Mesothelial cell of epicardium (in vitro differentiated cells): ENCODE measurements around the gene IMPA2. TPM values are rescaled to one million over a fixed set of nuclear protein-coding genes. Genes with fewer than 3 reads are reported as not detected.
"Not testable (repeated sequence)": the region's sequence is repeated elsewhere in the genome, so short reads cannot be mapped to it uniquely, and the experiment has no call there.

Experiments
- DNase-seq, 2 experiments: peaks; one replicate each; pipeline ENCODE4 v3.0.0; 2021; ENCODE audit warnings: low spot score in 2 of 2; ENCODE audit not compliant: unreplicated experiment in 2 of 2
- H3K27ac Mint-ChIP-seq: 2 replicates; pipeline ENCODE4 v1.8.0; 2021; ENCODE audit warnings: mixed read lengths
- H3K27me3 Mint-ChIP-seq: 2 replicates; pipeline ENCODE4 v1.8.0; 2021; ENCODE audit warnings: low read depth, mixed read lengths
- H3K36me3 Mint-ChIP-seq: 2 replicates; pipeline ENCODE4 v1.8.0; 2021; ENCODE audit warnings: mixed read lengths
- H3K4me1 Mint-ChIP-seq: 2 replicates; pipeline ENCODE4 v1.8.0; 2021; ENCODE audit warnings: mixed read lengths
- H3K4me3 Mint-ChIP-seq: 2 replicates; pipeline ENCODE4 v1.8.0; 2021; ENCODE audit warnings: mild to moderate bottlenecking, moderate library complexity, mixed read lengths
- H3K9me3 Mint-ChIP-seq: 2 replicates; pipeline ENCODE4 v1.8.0; 2021; ENCODE audit warnings: mixed read lengths
- CTCF ChIP-seq: fragments of 200-600 bp; sonication (generic); IDR thresholded peaks from one replicate; pipeline ENCODE4 v1.5.0; 2021; ENCODE audit warnings: antibody characterized with exemption; ENCODE audit not compliant: unreplicated experiment
- total RNA-seq: library from RNA; stranded (reverse); gene quantifications from 3 replicates; pipeline ENCODE4 v1.2.1, GENCODE V29; 2021

The IMPA2 gene
- total RNA-seq, 1 donor from 2014 or later, result 30.6 TPM

- TF ChIP-seq CTCF, result no peak
- peaks cover 12% of the 10 kb centered on the region for H3K4me1 Mint-ChIP-seq
- no peak overlapping the region for H3K4me3 Mint-ChIP-seq
- H3K27me3 Mint-ChIP-seq, result no peaks in the 10 kb centered on the region
- no peak for DNase-seq
- H3K9me3 Mint-ChIP-seq, result peaks cover 15% of the 10 kb centered on the region
- peaks cover 1% of the 10 kb centered on the region for H3K36me3 Mint-ChIP-seq
- no peak overlapping the region for H3K27ac Mint-ChIP-seq
Measured at GRCh38 chr18:11957636-11958035, 23.7 kb upstream of the IMPA2 start.

DNA sequence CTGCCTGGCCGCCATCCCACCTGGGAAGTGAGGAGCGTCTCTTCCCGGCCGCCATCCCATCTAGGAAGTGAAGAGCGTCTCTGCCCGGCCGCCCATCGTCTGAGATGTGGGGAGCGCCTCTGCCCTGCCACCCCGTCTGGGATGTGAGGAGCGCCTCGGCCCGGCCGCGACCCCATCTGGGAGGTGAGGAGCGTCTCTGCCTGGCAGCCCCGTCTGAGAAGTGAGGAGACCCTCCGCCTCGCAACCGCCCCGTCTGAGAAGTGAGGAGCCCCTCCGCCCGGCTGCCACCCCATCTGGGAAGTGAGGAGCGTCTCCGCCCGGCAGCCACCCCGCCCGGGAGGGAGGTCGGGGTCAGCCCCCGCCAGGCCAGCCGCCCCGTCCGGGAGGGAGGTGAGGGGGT is 21.7 kb upstream of the IMPA2 start:
- H3K27me3 Mint-ChIP-seq, H3K4me3 Mint-ChIP-seq, H3K36me3 Mint-ChIP-seq, H3K27ac Mint-ChIP-seq, DNase-seq: not testable (repeated sequence)
- H3K4me1 Mint-ChIP-seq, result peaks cover 16% of the 10 kb centered on the region
- peaks cover 15% of the 10 kb centered on the region for H3K9me3 Mint-ChIP-seq

DNA sequence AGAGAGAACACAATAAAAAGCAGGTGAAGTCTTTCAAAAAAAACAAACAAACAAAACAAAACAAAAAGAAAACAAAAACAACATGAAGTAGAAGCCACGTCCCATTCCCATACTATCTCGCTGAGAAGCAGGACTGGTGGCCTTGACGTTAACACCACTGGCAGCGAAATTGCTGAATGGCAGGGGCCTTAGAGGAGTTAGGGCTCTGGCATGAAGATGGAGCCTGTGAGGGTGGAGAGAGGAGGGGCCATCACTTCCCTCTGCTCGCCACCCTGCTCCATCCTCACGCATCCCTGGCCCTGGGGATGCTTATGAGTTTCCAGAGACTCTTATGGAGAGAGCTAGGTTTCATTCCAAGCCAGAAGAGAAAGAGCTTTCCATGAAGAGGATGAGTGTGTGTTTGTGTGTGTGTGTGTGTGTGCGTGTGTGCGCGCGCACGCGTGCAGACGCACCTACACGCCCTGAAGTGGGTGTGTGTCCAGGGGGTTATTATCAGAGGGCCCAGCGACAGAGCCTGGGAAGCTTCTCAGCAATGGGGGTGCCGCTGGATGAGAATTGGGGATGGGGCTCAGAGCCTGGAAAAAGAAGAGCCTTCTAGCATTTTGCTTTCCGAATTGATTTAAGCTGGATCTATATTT is 20.4 kb upstream of the IMPA2 start:
- Mint-ChIP-seq H3K36me3 (peaks cover 1% of the 10 kb centered on the region), H3K27ac (no peak overlapping the region), H3K9me3 (peaks cover 15% of the 10 kb centered on the region), H3K27me3 (no peaks in the 10 kb centered on the region), H3K4me1 (peaks cover 7% of the 10 kb centered on the region), H3K4me3 (no peak overlapping the region)
- TF ChIP-seq CTCF, result no peak
- DNase-seq, result no peak

DNA sequence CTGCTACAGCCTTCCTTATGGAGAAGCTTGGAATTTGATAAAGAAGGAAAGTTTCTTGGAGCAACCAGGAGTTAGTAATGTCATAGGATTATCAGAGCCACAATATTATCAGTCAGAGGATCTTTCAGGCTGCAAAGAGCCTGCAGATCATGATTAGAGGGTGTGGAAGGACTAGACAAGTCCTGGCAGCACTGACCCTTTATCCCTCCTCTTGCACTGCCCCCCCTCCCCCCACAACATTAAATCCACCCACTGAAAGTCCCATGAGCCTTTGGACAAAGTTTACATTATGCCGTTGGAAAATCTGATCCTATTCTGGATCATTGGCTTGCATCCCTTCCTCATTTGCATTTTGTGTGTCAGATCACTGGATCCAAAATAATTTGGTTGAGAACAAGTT is 18.7 kb upstream of the IMPA2 start:
- H3K4me3 Mint-ChIP-seq, result no peak overlapping the region

DNA sequence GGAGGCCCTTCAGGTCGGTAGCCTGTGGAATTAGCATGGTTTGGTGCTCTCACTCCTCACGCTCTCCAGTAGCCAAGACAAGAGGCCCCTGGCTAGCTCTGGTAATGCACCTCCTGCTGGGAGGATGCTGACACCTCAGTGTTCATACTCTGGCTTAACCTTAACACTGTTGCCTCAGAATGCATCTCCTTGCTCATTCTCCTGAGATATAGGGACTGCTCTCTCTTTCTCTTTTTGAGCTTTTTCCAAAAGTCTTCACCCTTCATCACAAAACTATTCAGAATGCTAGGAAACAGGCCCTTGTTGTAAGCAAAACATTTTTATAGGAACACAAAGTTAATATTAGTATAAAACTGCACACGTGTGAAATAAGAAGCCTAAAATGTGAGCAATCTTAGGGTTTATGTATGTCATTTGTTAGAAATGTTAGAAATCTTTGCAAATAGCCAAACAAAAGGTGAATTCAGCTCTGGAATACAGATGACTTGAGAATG is 17.3 kb upstream of the IMPA2 start:
- H3K4me1 Mint-ChIP-seq, result peaks cover 7% of the 10 kb centered on the region
- H3K27ac Mint-ChIP-seq, result no peak overlapping the region
- H3K36me3 Mint-ChIP-seq, result no peaks in the 10 kb centered on the region
- no peaks in the 10 kb centered on the region for H3K27me3 Mint-ChIP-seq
- no peaks in the 10 kb centered on the region for H3K9me3 Mint-ChIP-seq
- no peak for DNase-seq
- no peak overlapping the region for H3K4me3 Mint-ChIP-seq
- TF ChIP-seq CTCF, result no peak

More for the DNA sequence above, 18.7 kb upstream of the IMPA2 start:
- H3K9me3 Mint-ChIP-seq, result peaks cover 3% of the 10 kb centered on the region
- DNase-seq, result no peak
- peak overlapping the region; percentile 15 for H3K27ac Mint-ChIP-seq
- TF ChIP-seq CTCF, result no peak
- H3K4me1 Mint-ChIP-seq, result peaks cover 7% of the 10 kb centered on the region
- H3K36me3 Mint-ChIP-seq, result no peaks in the 10 kb centered on the region
- H3K27me3 Mint-ChIP-seq, result no peaks in the 10 kb centered on the region

DNA sequence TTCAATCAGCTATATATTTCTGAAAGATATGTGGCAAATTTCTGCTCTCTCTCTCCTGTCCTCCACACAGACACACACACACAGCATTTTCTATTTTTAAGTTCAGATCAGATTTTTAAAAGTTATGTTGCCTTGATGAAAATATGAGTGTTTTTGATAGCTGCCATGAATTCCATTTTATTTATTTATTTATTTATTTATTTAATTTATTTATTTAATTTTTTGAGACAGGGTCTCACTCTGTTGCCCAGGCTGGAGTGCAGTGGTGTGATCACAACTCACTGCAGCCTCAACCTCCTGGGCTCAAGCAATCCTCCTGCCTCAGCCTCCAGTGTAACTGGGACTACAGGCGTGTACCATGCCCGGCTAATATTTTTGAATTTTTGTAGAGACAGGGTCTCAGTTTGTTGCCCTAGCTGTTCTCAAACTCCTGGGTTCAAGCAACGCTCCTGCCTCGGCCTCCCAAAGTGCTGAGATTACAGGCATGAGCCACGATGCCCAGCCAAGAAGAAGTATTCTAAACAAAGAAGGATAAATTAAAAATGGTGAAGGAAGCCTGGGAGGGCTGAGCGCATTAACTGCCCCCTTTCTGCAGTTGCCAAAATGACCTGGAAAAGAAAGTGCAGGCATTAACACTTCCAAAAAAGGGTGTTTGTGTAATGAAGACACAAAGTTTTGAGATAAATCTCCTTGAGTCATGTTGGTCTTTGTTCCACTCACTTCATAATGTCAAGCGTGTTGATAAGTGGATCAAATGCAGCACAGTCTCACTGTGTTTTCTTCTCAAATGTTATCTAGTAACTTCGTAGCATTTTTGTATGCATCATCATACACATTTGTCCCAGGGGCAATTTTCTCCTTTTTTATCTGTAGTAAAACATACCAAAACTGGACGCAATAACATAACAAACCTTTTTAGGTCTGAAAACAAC is 11.1 kb upstream of the IMPA2 start:
- no peak for DNase-seq
- peaks cover 8% of the 10 kb centered on the region for H3K9me3 Mint-ChIP-seq
- TF ChIP-seq CTCF, result no peak
- H3K4me3 Mint-ChIP-seq, result no peak overlapping the region
- no peaks in the 10 kb centered on the region for H3K4me1 Mint-ChIP-seq
- H3K36me3 Mint-ChIP-seq, result no peaks in the 10 kb centered on the region
- peak overlapping the region; percentile 12 for H3K27ac Mint-ChIP-seq
- no peaks in the 10 kb centered on the region for H3K27me3 Mint-ChIP-seq

DNA sequence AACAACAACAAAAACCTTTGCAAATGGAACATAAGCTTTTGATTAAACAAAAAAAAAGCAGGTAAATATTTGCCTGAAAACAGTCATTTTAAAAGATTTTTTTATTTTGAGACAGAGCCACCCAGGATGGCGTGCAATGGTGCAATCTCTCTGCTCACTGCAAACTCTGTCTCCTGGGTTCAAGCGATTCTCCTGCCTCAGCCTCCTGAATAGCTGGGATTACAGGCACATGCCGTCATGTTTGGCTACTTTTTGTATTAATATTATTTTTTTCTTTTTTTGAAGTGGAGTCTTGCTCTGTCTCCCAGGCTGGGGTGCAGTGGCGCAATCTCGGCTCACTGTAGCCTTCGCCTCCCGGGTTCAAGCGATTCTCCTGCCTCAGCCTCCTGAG is 10.5 kb upstream of the IMPA2 start:
- not testable (repeated sequence) for H3K36me3 Mint-ChIP-seq, H3K4me1 Mint-ChIP-seq, DNase-seq, H3K27me3 Mint-ChIP-seq, H3K9me3 Mint-ChIP-seq, H3K4me3 Mint-ChIP-seq
- H3K27ac Mint-ChIP-seq, result peak overlapping the region; percentile 12
